Measurements from ENCODE around the gene CDH18. TPM values are rescaled to one million over a fixed set of nuclear protein-coding genes. Genes with fewer than 3 reads are reported as not detected.

The CDH18 gene
- not detected in 2 replicates for total RNA-seq

GRCh38 chr5:19987612-19988361, at the start of gene CDH18:
TSS of gene CDH18 (minus strand) at chr5:19988200. CDS start at chr5:19838986, 149,214 bp downstream.
- Mint-ChIP-seq H3K36me3 (ENCODE audit: low read depth) (no peaks in the 10 kb centered on the region), H3K27ac (no peak within 1 kb of the TSS), H3K4me3 (no peak within 1 kb of the TSS), H3K9me3 (no peaks in the 10 kb centered on the region), H3K4me1 (no peaks in the 10 kb centered on the region), H3K27me3 (no peaks in the 10 kb centered on the region)
- POLR2A ChIA-PET = no interaction called here
- CTCF ChIA-PET = no interaction called here
- ATAC-seq (ENCODE audit: low read depth) = no peak
- intact Hi-C loops (cut with micrococcal nuclease) = no loop called here
- DNase-seq = no peak
- no peak for TF ChIP-seq CTCF (IDR thresholded peaks at IDR 0.05)

GRCh38 chr5:20034717-20035116, 46.7 kb upstream of the CDH18 start:
- H3K36me3 Mint-ChIP-seq (ENCODE audit: low read depth) = no peaks in the 10 kb centered on the region
- peaks cover 8% of the 10 kb centered on the region for H3K9me3 Mint-ChIP-seq
- ATAC-seq (ENCODE audit: low read depth) (no peak), DNase-seq (no peak)
- H3K27ac Mint-ChIP-seq = no peak overlapping the region
- intact Hi-C loops (cut with micrococcal nuclease) = no loop called here
- no peaks in the 10 kb centered on the region for H3K4me1 Mint-ChIP-seq
- CTCF ChIA-PET = no interaction called here
- no peak for TF ChIP-seq CTCF (IDR thresholded peaks at IDR 0.05)
- H3K4me3 Mint-ChIP-seq = no peak overlapping the region
- POLR2A ChIA-PET = no interaction called here
- no peaks in the 10 kb centered on the region for H3K27me3 Mint-ChIP-seq

- ATAC-seq (ENCODE audit: low read depth) (no peak), DNase-seq (no peak)
- no peak overlapping the region for H3K27ac Mint-ChIP-seq
- no peak overlapping the region for H3K4me3 Mint-ChIP-seq
- peaks cover 4% of the 10 kb centered on the region for H3K9me3 Mint-ChIP-seq
- no peaks in the 10 kb centered on the region for H3K36me3 Mint-ChIP-seq (ENCODE audit: low read depth)
- H3K27me3 Mint-ChIP-seq = no peaks in the 10 kb centered on the region
- POLR2A ChIA-PET = no interaction called here
- CTCF ChIA-PET = no interaction called here
- no peak for TF ChIP-seq CTCF (IDR thresholded peaks at IDR 0.05)
- intact Hi-C loops (cut with micrococcal nuclease) = no loop called here
- no peaks in the 10 kb centered on the region for H3K4me1 Mint-ChIP-seq
These were observed 45.9 kb upstream of the CDH18 start for GRCh38 chr5:20033881-20034280.

GRCh38 chr5:20032896-20033295, 44.9 kb upstream of the CDH18 start:
- peaks cover 2% of the 10 kb centered on the region for H3K9me3 Mint-ChIP-seq
- ChIA-PET POLR2A (no interaction called here), CTCF (no interaction called here)
- H3K4me3 Mint-ChIP-seq = no peak overlapping the region
- no peak for TF ChIP-seq CTCF (IDR thresholded peaks at IDR 0.05)
- ATAC-seq (ENCODE audit: low read depth) (no peak), DNase-seq (no peak)
- H3K36me3 Mint-ChIP-seq (ENCODE audit: low read depth) = no peaks in the 10 kb centered on the region
- no peaks in the 10 kb centered on the region for H3K4me1 Mint-ChIP-seq
- intact Hi-C loops (cut with micrococcal nuclease) = no loop called here
- H3K27ac Mint-ChIP-seq = no peak overlapping the region
- H3K27me3 Mint-ChIP-seq = no peaks in the 10 kb centered on the region

GRCh38 chr5:20030125-20030524, 42.1 kb upstream of the CDH18 start:
- CTCF ChIA-PET = no interaction called here
- DNase-seq = no peak
- Mint-ChIP-seq H3K4me3 (no peak overlapping the region), H3K27me3 (no peaks in the 10 kb centered on the region), H3K4me1 (no peaks in the 10 kb centered on the region), H3K9me3 (peaks cover 2% of the 10 kb centered on the region), H3K36me3 (ENCODE audit: low read depth) (no peaks in the 10 kb centered on the region), H3K27ac (no peak overlapping the region)
- POLR2A ChIA-PET = no interaction called here
- no peak for ATAC-seq (ENCODE audit: low read depth)
- intact Hi-C loops (cut with micrococcal nuclease) = no loop called here
- TF ChIP-seq CTCF (IDR thresholded peaks at IDR 0.05) = no peak

All from activated B cell treated with CpG ODN at 0.5 μM for 24 hours (primary cell).